ENCODE results near the gene ATP2A1.
"Not testable (repeated sequence)": the region's sequence is repeated elsewhere in the genome, so short reads cannot be mapped to it uniquely, and the experiment has no call there.

Gene ATP2A1

DNA sequence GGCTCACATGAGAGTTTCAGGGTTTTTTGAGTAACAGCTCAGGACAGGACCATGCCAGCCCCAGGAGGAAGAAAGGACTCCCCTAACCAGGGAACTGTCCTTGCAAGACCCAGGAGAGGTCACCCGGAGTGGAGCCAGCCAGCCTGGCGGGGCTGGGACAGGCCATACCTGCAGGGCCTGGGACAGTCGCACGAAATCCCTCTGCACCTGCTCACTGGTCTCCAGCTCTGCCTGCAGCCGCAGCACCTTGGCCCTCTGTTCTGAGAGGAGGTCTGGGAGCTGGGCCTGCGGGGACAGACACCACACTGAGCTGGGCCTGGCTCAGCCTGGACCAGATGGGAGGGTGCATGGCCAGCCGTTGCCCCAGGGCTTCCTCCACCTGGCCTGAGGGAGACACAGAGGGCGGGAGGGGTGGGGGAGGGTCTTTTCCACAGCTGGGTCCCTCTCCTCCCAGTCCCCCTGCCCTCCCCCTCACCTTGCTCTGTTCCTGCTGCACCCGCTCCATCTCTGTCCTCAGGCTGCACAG lies 27.0 kb downstream of the ATP2A1 start:
- no peak for DNase-seq (ENCODE audit: low read depth in 1 of 2, low spot score in 1 of 2)

DNA sequence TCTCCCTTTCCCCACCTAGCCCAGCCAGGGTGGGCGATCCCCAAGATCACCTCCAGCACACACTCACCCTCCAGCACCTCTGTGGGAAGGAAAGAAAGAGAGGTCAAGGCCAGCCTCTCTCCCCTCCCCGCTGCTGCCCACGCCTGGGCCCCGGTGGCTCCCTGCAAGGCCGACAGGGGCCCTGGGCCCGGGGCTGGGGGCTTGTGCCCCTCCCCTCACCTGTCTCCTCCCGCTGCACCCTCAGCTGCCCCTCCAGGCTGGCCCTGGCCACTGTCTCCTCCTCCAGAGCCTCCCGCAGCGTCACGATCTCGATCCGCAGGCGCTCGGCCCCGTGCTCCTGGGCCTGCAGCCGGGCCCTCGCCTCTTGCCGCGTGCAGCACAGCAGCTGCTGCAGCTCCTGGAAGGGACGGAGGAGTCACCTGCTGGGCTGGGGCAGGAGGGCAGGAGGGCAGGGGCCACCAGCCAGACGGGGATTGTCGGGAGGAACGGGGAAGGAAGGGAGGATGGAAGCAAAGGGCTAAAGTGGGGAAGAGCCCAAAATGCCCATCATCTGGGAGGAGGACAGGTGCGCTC lies 27.6 kb downstream of the ATP2A1 start:
- no peak for DNase-seq (ENCODE audit: low read depth in 1 of 2, low spot score in 1 of 2)

DNA sequence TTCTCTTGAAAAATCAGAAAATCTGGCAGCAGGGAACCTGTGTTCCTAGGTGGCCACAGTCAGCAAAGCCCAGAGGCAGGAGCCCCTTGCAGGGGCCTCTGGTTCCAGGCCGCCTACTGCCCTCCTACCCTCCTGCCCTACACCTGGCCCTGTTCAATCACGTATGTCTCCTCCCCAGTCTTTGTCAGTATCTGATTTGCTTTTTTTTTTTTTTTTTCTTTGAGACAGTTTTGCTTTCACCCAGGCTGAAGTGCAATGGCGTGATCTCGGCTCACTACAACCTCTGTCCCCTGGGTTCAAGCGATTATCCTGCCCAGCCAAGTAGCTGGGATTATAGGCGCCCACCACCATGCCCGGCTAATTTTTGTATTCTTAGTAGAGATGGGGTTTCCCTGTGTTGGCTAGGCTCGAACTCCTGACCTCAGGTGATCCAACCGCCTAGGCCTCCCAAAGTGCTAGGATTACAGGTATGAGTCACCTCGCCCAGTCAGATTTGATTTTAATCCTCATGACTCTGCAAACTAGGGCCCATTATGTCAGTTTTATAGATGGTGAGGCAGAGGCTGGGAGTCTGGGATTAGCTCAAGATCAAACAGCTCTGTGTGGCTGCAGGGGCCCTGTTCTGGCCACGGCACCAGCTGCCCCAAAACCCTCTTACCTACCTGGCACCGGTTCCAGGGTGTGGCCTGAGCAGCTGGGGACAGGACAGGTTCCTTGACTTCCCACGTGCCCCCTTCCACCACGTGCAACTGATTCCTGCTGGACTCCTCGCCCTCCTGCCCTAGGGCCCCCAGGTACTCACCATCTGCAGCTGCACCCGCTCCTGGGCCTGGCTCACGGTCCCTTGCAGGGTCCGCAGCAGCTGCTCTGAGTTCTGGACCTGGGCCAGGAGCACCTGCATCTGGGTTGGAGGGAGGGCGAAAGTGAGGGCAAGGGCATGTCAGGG lies 32.1 kb downstream of the ATP2A1 start:
- no peak for DNase-seq (ENCODE audit: low read depth in 1 of 2, low spot score in 1 of 2)

DNA sequence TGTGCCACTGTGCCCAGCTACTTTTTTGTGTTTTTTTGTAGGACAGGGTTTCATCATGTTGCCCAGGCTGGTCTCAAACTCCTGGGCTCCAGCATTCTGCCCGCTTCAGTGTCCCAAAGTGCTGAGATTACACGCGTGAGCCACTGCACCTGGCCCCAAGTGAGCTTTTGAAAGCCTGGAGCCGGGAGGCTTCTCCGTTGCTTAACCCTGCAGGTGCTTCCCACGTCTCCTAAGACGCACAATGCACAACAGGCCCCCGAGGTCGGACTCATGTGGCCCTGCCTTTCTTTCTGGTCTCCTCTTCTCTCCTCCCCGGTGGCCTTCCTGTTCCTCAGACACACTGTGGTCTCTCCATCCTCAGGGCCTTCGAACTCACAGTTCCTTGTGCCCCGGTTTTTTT lies 34.3 kb downstream of the ATP2A1 start:
- DNase-seq (ENCODE audit: low read depth in 1 of 2, low spot score in 1 of 2): no peak

DNA sequence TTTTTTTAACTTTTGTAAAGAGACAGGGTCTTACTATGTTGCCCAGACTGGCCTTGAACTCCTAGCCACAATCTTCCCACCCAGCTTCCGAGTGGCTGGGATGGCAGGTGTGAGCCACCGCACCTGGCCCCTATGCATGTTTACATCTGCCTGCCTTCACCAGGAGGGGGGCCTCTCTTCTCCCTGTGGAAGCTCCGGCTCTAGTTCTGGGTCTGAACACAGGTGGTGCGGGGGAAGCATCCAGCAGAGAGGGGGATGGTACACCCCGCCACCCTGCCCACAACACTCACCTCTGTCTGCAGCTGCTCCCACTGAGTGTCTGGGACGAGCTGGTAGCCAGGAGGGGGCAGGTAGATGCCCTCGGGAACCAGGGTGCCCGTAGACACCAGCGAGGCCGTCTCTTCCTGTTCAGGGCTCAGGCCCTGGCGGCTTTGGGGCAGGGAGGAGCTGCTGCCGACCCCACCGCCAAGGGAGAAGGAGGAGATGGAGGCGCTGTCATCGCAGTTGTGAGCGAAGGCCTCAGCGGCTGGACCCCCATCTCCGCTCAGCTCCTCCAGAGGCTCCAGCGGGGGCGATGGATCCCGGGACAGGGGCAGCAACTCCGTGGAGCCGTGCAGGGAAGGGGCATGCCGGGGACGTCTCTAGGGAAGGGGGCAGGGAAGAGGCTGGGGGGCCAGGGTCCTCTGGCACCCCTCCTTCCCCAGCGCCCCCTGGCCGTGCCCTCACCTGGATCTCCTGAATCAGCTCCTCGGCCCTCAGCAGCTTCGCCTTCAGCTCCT lies 35.8 kb downstream of the ATP2A1 start:
- DNase-seq (ENCODE audit: low read depth in 1 of 2, low spot score in 1 of 2): no peak

DNA sequence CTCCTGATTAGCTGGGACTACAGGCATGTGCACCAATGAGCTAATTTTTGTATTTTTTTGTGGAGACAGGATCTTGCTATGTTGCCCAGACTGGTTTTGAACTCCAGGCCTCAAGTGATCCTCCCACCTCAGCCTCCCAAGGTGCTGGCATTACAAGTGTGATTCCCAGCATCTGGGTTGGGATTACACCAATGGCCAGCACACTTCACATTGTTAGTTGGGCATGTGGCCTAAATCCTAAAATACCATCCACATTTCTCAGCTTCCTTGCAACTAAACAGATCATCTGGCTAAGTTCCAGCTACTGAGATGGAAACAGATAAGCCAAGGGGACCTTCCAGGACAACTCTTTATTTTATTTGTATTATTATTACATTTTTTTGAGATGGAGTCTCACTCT lies 36.9 kb downstream of the ATP2A1 start:
- DNase-seq (ENCODE audit: low read depth in 1 of 2, low spot score in 1 of 2): no peak

DNA sequence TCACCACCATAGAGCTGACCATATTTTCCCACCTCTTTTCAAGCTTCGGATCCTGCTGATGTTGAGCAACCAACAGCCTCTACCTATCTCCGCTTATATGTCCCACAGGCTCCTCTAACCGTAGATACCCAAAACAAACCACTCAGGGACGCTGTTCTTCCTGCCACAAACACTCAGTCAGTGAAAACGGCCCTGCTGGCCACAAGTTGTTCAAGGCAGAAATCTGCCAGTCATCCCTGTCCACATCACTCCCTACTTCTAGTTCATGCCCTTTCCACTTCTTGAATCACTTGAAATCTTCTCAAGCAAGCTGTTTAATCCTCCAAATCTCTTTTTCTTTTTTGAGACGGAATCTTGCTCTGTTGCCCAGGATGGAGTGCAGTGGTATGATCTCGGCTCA lies 38.8 kb downstream of the ATP2A1 start:
- DNase-seq (ENCODE audit: low read depth in 1 of 2, low spot score in 1 of 2): no peak

DNA sequence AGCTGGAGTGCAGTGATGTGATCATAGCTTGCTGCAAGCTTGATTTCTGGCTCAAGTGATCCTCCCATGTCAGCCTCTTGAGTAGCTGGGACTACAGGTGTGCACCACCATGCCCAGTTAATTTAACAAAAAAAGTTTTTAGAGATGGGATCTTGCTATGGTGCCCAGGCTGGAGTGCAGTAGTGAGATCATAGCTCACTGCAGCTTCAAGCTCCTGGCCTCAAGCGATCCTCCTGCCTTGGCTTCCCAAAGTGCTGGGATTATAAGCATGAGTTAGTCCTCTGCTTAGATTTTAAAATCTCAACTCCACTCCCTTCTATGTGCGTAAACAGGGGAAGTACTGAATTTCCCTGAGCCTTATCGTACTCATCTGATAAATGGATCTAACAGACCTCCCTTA lies 40.4 kb downstream of the ATP2A1 start:
- no peak for DNase-seq (ENCODE audit: low read depth in 1 of 2, low spot score in 1 of 2)

DNA sequence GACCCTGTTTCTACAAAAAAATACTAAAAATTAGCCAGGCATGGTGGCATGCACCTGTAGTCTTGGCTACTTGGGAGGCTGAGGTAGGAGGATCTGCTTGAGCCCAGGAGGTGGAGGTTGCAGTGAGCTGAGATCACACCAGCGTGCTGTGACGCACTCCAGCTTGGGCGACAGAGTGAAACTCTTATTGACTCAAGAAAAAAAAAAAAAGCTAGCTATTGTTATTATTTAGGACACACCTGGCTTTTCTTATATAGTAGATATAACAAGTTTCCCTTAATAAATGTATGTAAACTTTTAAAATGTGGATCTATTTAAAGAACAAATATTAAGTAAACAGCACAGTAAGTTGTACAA lies 44.9 kb downstream of the ATP2A1 start:
- no peak for DNase-seq (ENCODE audit: low read depth in 1 of 2, low spot score in 1 of 2)

DNA sequence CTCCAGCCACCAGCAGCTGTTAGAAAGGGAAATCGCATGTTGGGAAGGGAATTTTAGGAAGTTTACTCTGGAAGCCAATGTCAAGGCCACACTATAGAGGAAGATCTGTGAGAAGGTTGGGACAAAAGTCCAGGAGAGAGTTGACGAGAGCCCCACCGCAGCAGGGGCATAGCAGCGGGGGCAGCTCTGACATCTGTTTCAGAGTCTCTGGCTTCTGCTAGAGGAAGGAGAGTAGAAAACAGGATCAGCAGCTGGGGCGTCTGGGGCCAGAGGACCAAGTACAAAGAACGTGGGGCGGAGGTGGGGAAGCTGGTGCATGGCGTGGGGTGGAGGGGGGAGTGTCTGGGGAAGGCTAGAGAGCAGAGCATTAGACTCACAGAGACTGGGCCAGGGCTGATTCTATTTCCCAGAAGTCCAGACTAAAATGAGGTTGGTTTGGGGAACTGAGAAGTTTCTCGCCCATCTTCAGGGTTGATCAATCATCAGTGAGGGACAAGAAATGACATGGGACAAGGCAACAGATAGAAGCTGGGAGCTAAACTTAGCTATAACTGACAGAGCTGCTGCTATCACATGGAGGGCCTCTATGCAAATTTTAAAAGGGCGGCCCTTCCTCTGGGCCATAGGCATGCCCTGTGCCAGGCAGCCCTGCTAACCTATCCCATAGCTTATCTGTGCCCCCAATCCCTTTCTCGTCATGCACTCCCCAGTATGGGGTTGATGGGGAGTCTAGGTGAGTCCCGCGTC lies 45.5 kb downstream of the ATP2A1 start:
- DNase-seq (ENCODE audit: low read depth in 1 of 2, low spot score in 1 of 2): no peak

DNA sequence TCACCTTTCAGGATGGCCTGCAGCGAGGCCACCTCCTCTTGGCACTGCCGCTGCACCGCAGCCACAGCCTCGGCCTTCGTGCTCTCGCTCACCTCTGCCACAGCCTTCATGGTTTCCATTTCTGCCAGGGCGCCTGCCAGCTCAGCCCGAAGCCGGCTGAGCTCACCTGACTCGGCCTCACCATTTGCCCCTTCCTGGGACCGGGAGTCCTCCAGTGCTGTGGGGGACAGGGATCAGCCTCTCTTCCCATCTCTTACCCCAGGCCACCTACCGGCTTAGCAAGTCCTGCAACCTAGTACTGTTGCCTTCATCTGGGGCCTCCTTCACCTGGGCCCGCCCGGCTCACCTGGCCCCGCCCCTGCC lies 46.1 kb downstream of the ATP2A1 start:
- DNase-seq (ENCODE audit: low read depth in 1 of 2, low spot score in 1 of 2): no peak

DNA sequence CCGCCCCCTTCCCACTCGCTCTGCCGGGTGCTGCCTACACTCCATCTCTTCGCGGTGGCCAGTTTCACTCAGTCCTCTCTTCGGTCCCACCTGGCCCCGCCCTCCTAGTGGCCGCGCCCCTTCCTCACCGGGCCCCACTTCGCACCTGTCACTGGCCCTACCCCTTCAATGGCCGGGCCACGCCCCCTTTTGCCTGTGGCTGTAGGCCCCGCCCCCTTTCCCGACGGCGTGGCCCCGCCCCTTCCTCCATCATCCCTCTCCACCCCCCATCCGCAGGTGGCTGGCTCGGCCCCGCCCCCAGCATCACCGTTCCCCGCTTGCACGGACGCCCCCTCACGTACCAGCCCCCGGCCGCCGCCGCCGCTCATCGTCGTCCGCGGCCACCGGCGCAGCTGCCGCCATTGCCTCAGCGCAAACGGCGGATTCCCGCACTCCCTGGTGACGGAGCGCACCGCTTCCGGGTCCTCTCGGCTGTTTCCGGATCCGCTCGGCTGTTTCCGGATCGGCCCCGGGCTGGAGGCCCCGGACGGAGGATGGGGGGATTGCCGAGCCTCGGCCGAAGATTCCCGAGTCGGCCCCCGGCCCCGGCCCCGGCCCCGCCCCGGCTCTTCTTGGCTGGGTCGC lies 46.6 kb downstream of the ATP2A1 start, which contains the start of gene RABEP2:
Gene RABEP2 (minus strand): TSS at position 477 of the 624 bp plus-strand sequence. CDS start 75 bp downstream, at position 402.
- peak; percentile 94 to 96 for DNase-seq (ENCODE audit: low read depth in 1 of 2, low spot score in 1 of 2)

DNA sequence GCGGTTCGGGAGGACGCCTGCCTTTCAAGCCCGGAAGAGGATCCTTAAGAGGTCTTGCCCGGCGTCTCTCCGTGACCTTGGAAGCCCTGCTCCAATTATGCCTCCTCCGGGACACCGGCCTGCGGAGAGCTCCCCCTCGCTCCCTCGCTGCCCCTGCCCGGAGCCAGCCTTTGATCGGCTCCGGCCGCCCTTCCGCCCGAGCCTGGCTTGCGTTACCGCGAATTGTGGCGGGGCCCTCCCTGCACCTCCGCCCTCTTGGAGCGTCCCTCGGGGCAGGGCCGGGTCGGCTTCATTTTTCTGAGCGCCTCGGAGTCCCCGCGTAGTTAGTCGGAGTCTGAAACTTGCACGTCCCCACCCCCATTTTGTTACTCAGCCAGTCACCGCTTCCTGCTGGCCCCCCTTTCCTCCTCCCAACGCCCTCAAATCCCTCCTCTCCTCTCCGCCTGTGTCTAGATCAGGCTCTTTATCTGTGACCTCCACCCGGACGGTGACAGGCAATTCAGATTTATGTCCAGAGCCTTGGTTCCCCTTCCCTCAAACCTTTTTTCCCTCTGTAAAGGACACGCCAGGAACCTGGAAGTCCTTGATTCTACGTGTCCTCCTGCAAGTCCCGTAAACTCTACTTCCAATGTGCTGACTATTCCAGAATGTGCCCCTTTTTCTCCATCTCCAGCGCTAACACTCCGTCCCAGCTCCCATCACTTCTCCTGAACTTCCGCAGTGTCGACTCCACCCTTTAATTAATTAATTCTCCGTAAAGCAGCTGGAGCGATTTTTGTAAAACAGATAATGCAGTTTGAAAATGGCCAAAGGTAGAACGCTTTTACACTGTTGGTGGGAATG lies 47.3 kb downstream of the ATP2A1 start:
- DNase-seq (ENCODE audit: low read depth in 1 of 2, low spot score in 1 of 2): peak; percentile 63 to 79

DNA sequence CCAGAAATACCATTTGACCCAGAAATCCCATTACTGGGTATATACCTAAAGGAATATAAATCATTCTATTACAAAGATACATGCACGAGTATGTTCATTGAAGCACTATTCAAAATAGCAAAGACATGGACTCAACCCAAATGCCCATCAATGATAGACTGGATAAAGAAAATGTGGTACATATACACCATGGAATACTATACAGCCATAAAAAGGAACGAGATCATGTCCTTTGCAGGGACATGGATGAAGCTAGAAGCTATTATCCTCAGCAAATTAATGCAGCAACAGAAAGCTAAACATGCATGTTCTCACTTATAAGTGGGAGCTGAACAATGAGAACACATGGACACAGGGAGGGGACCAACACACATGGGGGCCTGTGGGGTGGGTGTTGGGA lies 48.0 kb downstream of the ATP2A1 start:
- not testable (repeated sequence) for DNase-seq (ENCODE audit: low read depth in 1 of 2, low spot score in 1 of 2)

DNA sequence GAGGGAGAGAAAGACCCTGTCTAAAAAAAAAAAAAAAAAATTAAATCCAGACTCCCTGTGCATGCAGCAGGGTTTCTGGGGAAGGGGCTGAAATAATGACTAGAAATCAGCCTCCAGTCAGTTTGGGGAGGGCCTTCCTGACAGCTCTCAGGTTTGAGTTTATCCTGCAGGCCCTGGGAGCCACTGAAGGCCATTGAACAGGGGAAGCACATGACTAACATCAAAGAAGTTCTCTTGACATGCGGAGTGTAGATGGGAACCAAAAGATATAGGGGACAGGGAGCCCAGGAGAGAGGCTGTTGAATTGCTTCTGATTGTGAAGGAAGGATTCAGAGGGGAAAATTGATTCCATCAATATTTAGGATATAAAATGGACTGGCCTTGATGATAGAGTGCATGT lies 49.5 kb downstream of the ATP2A1 start:
- no peak for DNase-seq (ENCODE audit: low read depth in 1 of 2, low spot score in 1 of 2)

DNA sequence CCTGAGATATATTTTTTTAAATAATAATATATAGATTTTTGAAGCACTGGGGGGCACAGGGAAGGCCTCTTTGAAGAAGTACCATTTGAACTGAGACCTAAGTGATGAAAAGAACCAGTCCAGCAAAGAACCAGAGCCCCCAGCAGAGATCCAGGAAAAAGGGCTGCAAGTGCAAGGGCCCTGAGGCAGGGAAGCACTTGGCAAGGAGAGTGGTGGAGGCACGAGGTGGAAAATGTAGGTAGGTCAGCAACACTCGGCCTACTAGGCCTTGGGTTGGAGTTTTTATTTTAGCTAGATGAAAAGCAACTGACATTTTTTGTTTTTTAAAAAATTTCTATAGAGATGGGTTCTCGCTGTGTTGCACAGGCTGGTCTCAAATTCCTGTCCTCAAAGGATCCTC lies 51.9 kb downstream of the ATP2A1 start:
- DNase-seq (ENCODE audit: low read depth in 1 of 2, low spot score in 1 of 2): no peak

DNA sequence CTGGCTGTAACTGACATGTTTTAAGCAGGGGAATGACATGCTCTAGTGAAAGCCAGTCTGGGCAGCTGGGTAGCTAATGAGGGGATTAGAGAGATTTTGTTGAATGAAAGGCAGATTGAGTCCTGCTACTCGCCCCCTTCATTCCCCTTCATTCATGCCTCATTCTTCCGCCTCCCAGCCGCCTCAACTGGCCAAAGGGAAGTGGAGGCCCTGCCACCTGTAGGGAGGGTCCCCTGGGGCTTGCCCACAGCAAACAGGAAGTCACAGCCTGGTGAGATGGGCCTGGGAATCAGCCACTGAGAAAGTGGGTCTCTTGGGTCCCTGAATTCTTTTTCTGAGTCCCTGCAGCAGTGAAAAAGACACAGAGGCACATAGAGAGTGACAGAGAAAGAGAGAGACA lies 52.4 kb downstream of the ATP2A1 start:
- DNase-seq (ENCODE audit: low read depth in 1 of 2, low spot score in 1 of 2): no peak

DNA sequence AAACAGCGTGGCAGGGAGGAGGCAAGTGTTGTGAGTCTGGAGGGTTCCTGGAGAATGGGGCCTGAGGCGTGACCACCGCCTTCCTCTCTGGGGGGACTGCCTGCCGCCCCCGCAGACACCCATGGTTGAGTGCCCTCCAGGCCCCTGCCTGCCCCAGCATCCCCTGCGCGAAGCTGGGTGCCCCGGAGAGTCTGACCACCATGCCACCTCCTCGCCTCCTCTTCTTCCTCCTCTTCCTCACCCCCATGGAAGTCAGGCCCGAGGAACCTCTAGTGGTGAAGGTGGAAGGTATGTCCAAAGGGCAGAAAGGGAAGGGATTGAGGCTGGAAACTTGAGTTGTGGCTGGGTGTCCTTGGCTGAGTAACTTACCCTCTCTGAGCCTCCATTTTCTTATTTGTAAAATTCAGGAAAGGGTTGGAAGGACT lies 53.5 kb downstream of the ATP2A1 start, which contains the start of gene CD19:
Gene CD19 (plus strand): TSS at position 171 of the 425 bp plus-strand sequence. CDS start 30 bp downstream, at position 201.
- no peak for DNase-seq (ENCODE audit: low read depth in 1 of 2, low spot score in 1 of 2)

DNA sequence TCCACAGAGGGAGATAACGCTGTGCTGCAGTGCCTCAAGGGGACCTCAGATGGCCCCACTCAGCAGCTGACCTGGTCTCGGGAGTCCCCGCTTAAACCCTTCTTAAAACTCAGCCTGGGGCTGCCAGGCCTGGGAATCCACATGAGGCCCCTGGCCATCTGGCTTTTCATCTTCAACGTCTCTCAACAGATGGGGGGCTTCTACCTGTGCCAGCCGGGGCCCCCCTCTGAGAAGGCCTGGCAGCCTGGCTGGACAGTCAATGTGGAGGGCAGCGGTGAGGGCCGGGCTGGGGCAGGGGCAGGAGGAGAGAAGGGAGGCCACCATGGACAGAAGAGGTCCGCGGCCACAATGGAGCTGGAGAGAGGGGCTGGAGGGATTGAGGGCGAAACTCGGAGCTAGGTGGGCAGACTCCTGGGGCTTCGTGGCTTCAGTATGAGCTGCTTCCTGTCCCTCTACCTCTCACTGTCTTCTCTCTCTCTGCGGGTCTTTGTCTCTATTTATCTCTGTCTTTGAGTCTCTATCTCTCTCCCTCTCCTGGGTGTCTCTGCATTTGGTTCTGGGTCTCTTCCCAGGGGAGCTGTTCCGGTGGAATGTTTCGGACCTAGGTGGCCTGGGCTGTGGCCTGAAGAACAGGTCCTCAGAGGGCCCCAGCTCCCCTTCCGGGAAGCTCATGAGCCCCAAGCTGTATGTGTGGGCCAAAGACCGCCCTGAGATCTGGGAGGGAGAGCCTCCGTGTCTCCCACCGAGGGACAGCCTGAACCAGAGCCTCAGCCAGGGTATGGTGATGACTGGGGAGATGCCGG lies 54.3 kb downstream of the ATP2A1 start:
- DNase-seq (ENCODE audit: low read depth in 1 of 2, low spot score in 1 of 2): no peak

Measured in activated CD4-positive, alpha-beta T cell treated with anti-CD3 and anti-CD28 coated beads, Interleukin-2, amount 50 U/mL, for 24 hours (primary cell).